Measurements from ENCODE around the gene GDNF. TPM values are rescaled to one million over a fixed set of nuclear protein-coding genes. Genes with fewer than 3 reads are reported as not detected.
A peak's percentile ranks its signal among the peaks of the same experiment; 100 is the strongest.

GDNF gene
- total RNA-seq, 2 donors from 2014 or later = 0.58 to 2.4 TPM

DNA sequence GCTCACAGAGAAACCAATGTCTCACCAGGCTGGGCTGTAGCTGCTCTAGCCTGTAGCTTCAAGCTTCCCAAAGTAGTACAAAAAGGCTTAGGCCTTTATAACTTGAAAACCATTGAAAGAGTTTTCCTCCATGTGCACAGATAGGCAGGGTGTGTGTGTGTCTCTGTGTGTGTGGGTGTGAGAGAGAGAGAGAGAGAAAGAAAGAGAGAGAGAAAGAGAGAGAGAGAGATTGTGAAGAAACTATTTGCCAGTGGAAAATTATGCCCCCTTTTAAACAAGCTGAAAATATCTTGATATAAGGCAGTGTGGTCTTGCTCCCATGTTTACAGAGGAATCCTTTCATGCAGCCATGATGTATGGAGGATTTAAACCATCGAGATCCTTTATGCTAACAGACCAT, 17.9 kb upstream of the GDNF start:
- Mint-ChIP-seq H3K4me3 (no peak overlapping the region), H3K27ac (no peak overlapping the region), H3K27me3 (ENCODE audit: insufficient read depth) (no peaks in the 10 kb centered on the region), H3K9me3 (peaks cover 7% of the 10 kb centered on the region), H3K36me3 (ENCODE audit: low read depth) (no peaks in the 10 kb centered on the region), H3K4me1 (no peaks in the 10 kb centered on the region)
- Histone ChIP-seq H3K4me1 (ENCODE audit: control insufficient read depth, insufficient read depth, low read length) (no peaks in the 10 kb centered on the region), H3K27me3 (ENCODE audit: control insufficient read depth, insufficient read depth, low read length, poor library complexity, severe bottlenecking) (no peaks in the 10 kb centered on the region), H3K4me3 (ENCODE audit: low read length) (no peak overlapping the region), H3K9ac (ENCODE audit: extremely low read depth, low read length, poor library complexity, severe bottlenecking) (peak overlapping the region; percentile 11), H3K9me3 (ENCODE audit: control insufficient read depth, low read length) (peaks cover 12% of the 10 kb centered on the region), H3K27ac (ENCODE audit: low read depth, low read length) (no peak overlapping the region), H3K36me3 (ENCODE audit: control insufficient read depth, insufficient read depth, low read length) (no peaks in the 10 kb centered on the region)
- no peak for DNase-seq
- 96 to 100% methylated on average over 1 of the region's 1 CpG for WGBS, 2 experiments (ENCODE audit: insufficient coverage in 1 of 2, insufficient read length in 1 of 2)
- TF ChIP-seq, protein P1, sequence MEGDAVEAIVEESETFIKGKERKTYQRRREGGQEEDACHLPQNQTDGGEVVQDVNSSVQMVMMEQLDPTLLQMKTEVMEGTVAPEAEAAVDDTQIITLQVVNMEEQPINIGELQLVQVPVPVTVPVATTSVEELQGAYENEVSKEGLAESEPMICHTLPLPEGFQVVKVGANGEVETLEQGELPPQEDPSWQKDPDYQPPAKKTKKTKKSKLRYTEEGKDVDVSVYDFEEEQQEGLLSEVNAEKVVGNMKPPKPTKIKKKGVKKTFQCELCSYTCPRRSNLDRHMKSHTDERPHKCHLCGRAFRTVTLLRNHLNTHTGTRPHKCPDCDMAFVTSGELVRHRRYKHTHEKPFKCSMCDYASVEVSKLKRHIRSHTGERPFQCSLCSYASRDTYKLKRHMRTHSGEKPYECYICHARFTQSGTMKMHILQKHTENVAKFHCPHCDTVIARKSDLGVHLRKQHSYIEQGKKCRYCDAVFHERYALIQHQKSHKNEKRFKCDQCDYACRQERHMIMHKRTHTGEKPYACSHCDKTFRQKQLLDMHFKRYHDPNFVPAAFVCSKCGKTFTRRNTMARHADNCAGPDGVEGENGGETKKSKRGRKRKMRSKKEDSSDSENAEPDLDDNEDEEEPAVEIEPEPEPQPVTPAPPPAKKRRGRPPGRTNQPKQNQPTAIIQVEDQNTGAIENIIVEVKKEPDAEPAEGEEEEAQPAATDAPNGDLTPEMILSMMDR (conservative IDR thresholded peaks at IDR 0.05) = no peak

DNA sequence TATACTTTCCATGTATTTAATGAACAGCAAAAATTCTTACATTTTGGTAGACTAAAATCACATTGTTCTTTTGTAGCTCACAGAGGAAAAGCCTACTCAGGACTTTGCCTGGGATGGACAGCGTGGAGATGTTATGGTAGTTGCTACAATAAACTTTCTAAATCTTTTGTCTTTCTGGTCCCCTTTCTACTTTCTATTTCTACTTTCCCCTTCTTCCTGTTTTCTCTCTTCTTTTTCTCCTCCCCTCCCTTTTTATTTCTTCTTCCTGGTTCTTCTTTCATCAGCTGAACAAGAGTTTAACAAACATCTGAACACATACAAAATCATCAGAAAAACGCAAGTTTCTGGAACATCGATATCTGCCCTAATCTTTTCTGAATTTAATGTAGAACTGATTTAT, 15.6 kb upstream of the GDNF start:
- Mint-ChIP-seq H3K27ac (no peak overlapping the region), H3K27me3 (ENCODE audit: insufficient read depth) (no peaks in the 10 kb centered on the region), H3K36me3 (ENCODE audit: low read depth) (peaks cover 4% of the 10 kb centered on the region), H3K4me3 (no peak overlapping the region), H3K4me1 (peaks cover under 1% of the 10 kb centered on the region), H3K9me3 (peaks cover 7% of the 10 kb centered on the region)
- no peak overlapping the region for H3K27ac ChIP-seq (ENCODE audit: low read depth, low read length)
- peaks cover 12% of the 10 kb centered on the region for H3K9me3 ChIP-seq (ENCODE audit: control insufficient read depth, low read length)
- no peaks in the 10 kb centered on the region for H3K36me3 ChIP-seq (ENCODE audit: control insufficient read depth, insufficient read depth, low read length)
- TF ChIP-seq, protein P1 (conservative IDR thresholded peaks at IDR 0.05) = no peak
- no peak for DNase-seq
- no peak overlapping the region for H3K9ac ChIP-seq (ENCODE audit: extremely low read depth, low read length, poor library complexity, severe bottlenecking)
- H3K4me3 ChIP-seq (ENCODE audit: low read length) = no peak overlapping the region
- WGBS, 2 experiments (ENCODE audit: insufficient coverage in 1 of 2, insufficient read length in 1 of 2) = 100% methylated on average over 2 of the region's 3 CpGs; no CpG with 5 or more reads in 1 of the 2 experiments
- no peaks in the 10 kb centered on the region for H3K27me3 ChIP-seq (ENCODE audit: control insufficient read depth, insufficient read depth, low read length, poor library complexity, severe bottlenecking)
- peaks cover 2% of the 10 kb centered on the region for H3K4me1 ChIP-seq (ENCODE audit: control insufficient read depth, insufficient read depth, low read length)

GRCh38 chr5:37851305-37851704, 11.5 kb upstream of the GDNF start:
- H3K4me3 ChIP-seq (ENCODE audit: low read length) = no peak overlapping the region
- Mint-ChIP-seq H3K27me3 (ENCODE audit: insufficient read depth) (no peaks in the 10 kb centered on the region), H3K4me1 (peaks cover 37% of the 10 kb centered on the region), H3K9me3 (peaks cover 7% of the 10 kb centered on the region), H3K36me3 (ENCODE audit: low read depth) (peaks cover 4% of the 10 kb centered on the region), H3K4me3 (no peak overlapping the region), H3K27ac (no peak overlapping the region)
- TF ChIP-seq, protein P1 (conservative IDR thresholded peaks at IDR 0.05) = no peak
- H3K4me1 ChIP-seq (ENCODE audit: control insufficient read depth, insufficient read depth, low read length) = peaks cover 22% of the 10 kb centered on the region
- peaks cover 12% of the 10 kb centered on the region for H3K9me3 ChIP-seq (ENCODE audit: control insufficient read depth, low read length)
- H3K36me3 ChIP-seq (ENCODE audit: control insufficient read depth, insufficient read depth, low read length) = no peaks in the 10 kb centered on the region
- WGBS, 2 experiments (ENCODE audit: insufficient coverage in 1 of 2, insufficient read length in 1 of 2) = 78 to 91% methylated on average over 2 to 4 of the region's 4 CpGs
- H3K27ac ChIP-seq (ENCODE audit: low read depth, low read length) = no peak overlapping the region
- H3K9ac ChIP-seq (ENCODE audit: extremely low read depth, low read length, poor library complexity, severe bottlenecking) = no peak overlapping the region
- H3K27me3 ChIP-seq (ENCODE audit: control insufficient read depth, insufficient read depth, low read length, poor library complexity, severe bottlenecking) = no peaks in the 10 kb centered on the region
- DNase-seq = no peak
